Vagina (tissue), 2 donors: ENCODE measurements around the gene SYNE4. TPM values are rescaled to one million over a fixed set of nuclear protein-coding genes. Genes with fewer than 3 reads are reported as not detected.

Source experiments
- DNase-seq, 2 donors: peaks; one replicate each; pipeline ENCODE4 v3.0.0-alpha.2; 2017; ENCODE audit errors: extremely low spot score in 2 of 2
- H3K27ac ChIP-seq: fragments of 200-600 bp; sonication (generic); one replicate; pipeline ENCODE4 v1.5.1; 2019
- H3K27me3 ChIP-seq: fragments of 200-600 bp; sonication (generic); one replicate; pipeline ENCODE4 v1.5.1; 2019
- H3K36me3 ChIP-seq, 2 donors: fragments of 200-600 bp; sonication (generic); one replicate each; pipeline ENCODE4 v1.5.1; 2017 to 2019
- H3K4me1 ChIP-seq: fragments of 200-600 bp; sonication (generic); one replicate; pipeline ENCODE4 v1.5.1; 2019
- H3K4me3 ChIP-seq, 2 donors: fragments of 200-600 bp; sonication (generic); 1 replicate in 1 of 2; 2 replicates in 1 of 2; pipeline ENCODE4 v1.5.1; 2016 to 2019
- H3K9me3 ChIP-seq: fragments of 200-600 bp; sonication (generic); one replicate; pipeline ENCODE4 v1.5.1; 2019
- CTCF ChIP-seq, 3 experiments: fragments of 450-650 bp in 2 of 3; fragments of 200-600 bp in 1 of 3; sonication (generic) in 1 of 3; IDR thresholded peaks; one replicate each; pipeline ENCODE4 v1.5.1; 2017 to 2019; ENCODE audit warnings: antibody characterized with exemption in 3 of 3, mild to moderate bottlenecking in 2 of 3, moderate library complexity in 2 of 3
- POLR2A ChIP-seq, 2 donors: fragments of 450-650 bp; IDR thresholded peaks; one replicate each; pipeline ENCODE4 v1.6.1; 2017; ENCODE audit warnings: antibody characterized with exemption in 2 of 2, mild to moderate bottlenecking in 2 of 2, moderate library complexity in 2 of 2
- POLR2AphosphoS5 ChIP-seq, 2 donors: sonication (generic); formaldehyde crosslinking; IDR thresholded peaks; one replicate each; pipeline ENCODE4 v1.9.0; 2017; ENCODE audit warnings: antibody characterized with exemption in 2 of 2, mild to moderate bottlenecking in 2 of 2, low read depth in 1 of 2; ENCODE audit not compliant: insufficient read depth in 1 of 2
- intact Hi-C: fragments of 100-400 bp; cut with DNase I; formaldehyde crosslinking; loops from one replicate; pipeline ENCODE4 v1.15.1; 2023
- total RNA-seq: library from RNA; depleted of rRNA; stranded (reverse); fragments of >200 nt; gene quantifications from one replicate; pipeline ENCODE4 v1.2.3, GENCODE V29; 2016

Gene SYNE4
- total RNA-seq, 1 donor from 2014 or later: 2.0 TPM

- H3K27ac ChIP-seq: no peak overlapping the region
Measured at GRCh38 chr19:36010402-36010801, 1.8 kb upstream of the SYNE4 start.

GRCh38 chr19:36009633-36010379 lies 1.2 kb upstream of the SYNE4 start:
- Histone ChIP-seq H3K27me3 (no peaks in the 10 kb centered on the region), H3K4me3 (peak overlapping the region; percentile 43 to 49), H3K36me3 (no peaks in the 10 kb centered on the region), H3K4me1 (peaks cover 30% of the 10 kb centered on the region), H3K9me3 (no peaks in the 10 kb centered on the region), H3K27ac (peak overlapping the region; percentile 53)
- intact Hi-C loops: no loop called here
- no peak for DNase-seq
- TF ChIP-seq POLR2A (IDR thresholded peaks at IDR 0.05): no peak
- no peak for TF ChIP-seq CTCF (IDR thresholded peaks at IDR 0.05)
- peak in 1 of 2 donors; percentile 0 for TF ChIP-seq POLR2AphosphoS5 (IDR thresholded peaks at IDR 0.05; ENCODE audit: insufficient read depth in 1 of 2, low read depth in 1 of 2)

More at GRCh38 chr19:36010402-36010801, 1.8 kb upstream of the SYNE4 start:
- intact Hi-C loops: no loop called here
- DNase-seq: no peak
- TF ChIP-seq CTCF (IDR thresholded peaks at IDR 0.05) (no peak), POLR2AphosphoS5 (IDR thresholded peaks at IDR 0.05; ENCODE audit: insufficient read depth in 1 of 2, low read depth in 1 of 2) (no peak), POLR2A (IDR thresholded peaks at IDR 0.05) (no peak)
- H3K4me1 ChIP-seq: peaks cover 33% of the 10 kb centered on the region
- H3K27me3 ChIP-seq: no peaks in the 10 kb centered on the region
- H3K4me3 ChIP-seq: no peak overlapping the region
- no peaks in the 10 kb centered on the region for H3K36me3 ChIP-seq
- H3K9me3 ChIP-seq: no peaks in the 10 kb centered on the region

- H3K9me3 ChIP-seq: no peaks in the 10 kb centered on the region
- DNase-seq: no peak
- no peaks in the 10 kb centered on the region for H3K36me3 ChIP-seq
- TF ChIP-seq POLR2A (IDR thresholded peaks at IDR 0.05): no peak
- no peak for TF ChIP-seq CTCF (IDR thresholded peaks at IDR 0.05)
- peak in 1 of 2 donors; percentile 39 for TF ChIP-seq POLR2AphosphoS5 (IDR thresholded peaks at IDR 0.05; ENCODE audit: insufficient read depth in 1 of 2, low read depth in 1 of 2)
- H3K27ac ChIP-seq: peak overlapping the region; percentile 53
- H3K4me3 ChIP-seq: peak overlapping the region; percentile 43 to 49
- H3K27me3 ChIP-seq: no peaks in the 10 kb centered on the region
- H3K4me1 ChIP-seq: peaks cover 26% of the 10 kb centered on the region
- intact Hi-C loops: no loop called here
Measured at GRCh38 chr19:36009220-36009619, 607 bp upstream of the SYNE4 start.

- H3K4me1 ChIP-seq: peaks cover 17% of the 10 kb centered on the region
- no peak for DNase-seq
- intact Hi-C loops: no loop called here
- TF ChIP-seq POLR2A (IDR thresholded peaks at IDR 0.05) (no peak), POLR2AphosphoS5 (IDR thresholded peaks at IDR 0.05; ENCODE audit: insufficient read depth in 1 of 2, low read depth in 1 of 2) (no peak), CTCF (IDR thresholded peaks at IDR 0.05) (no peak)
- no peak overlapping the region for H3K27ac ChIP-seq
- H3K9me3 ChIP-seq: no peaks in the 10 kb centered on the region
- peaks cover 0 to 5% of the 10 kb centered on the region in 2 donors for H3K36me3 ChIP-seq
- no peak overlapping the region for H3K4me3 ChIP-seq
- no peaks in the 10 kb centered on the region for H3K27me3 ChIP-seq
Measured at GRCh38 chr19:36006955-36007354, 1.7 kb downstream of the SYNE4 start.

GRCh38 chr19:36003284-36003683 lies 5.3 kb downstream of the SYNE4 start:
- H3K4me1 ChIP-seq: peaks cover 13% of the 10 kb centered on the region
- H3K27me3 ChIP-seq: no peaks in the 10 kb centered on the region
- H3K4me3 ChIP-seq: no peak overlapping the region
- H3K36me3 ChIP-seq: peaks cover 0 to 9% of the 10 kb centered on the region in 2 donors
- TF ChIP-seq CTCF (IDR thresholded peaks at IDR 0.05) (no peak), POLR2AphosphoS5 (IDR thresholded peaks at IDR 0.05; ENCODE audit: insufficient read depth in 1 of 2, low read depth in 1 of 2) (no peak), POLR2A (IDR thresholded peaks at IDR 0.05) (no peak)
- no peaks in the 10 kb centered on the region for H3K9me3 ChIP-seq
- intact Hi-C loops: no loop called here
- H3K27ac ChIP-seq: no peak overlapping the region
- no peak for DNase-seq
